ENCODE results near the gene F11.

F11 gene

GRCh38 chr4:186300659-186301390 lies 34.8 kb downstream of the F11 start:
- H3K27ac ChIP-seq: no peak overlapping the region
- H4K20me1 ChIP-seq (ENCODE audit: insufficient read depth): no peaks in the 10 kb centered on the region
- H3K4me2 ChIP-seq: no peak overlapping the region
- no peak overlapping the region for H3K9ac ChIP-seq
- no peak for TF ChIP-seq CTCF (conservative IDR thresholded peaks at IDR 0.05; ENCODE audit: low read depth, low read length)
- H2AFZ ChIP-seq (ENCODE audit: low read depth): no peak overlapping the region
- H3K4me3 ChIP-seq (IDR thresholded peaks at IDR 0.05; ENCODE audit: insufficient read depth, low read depth, low read length): no peak overlapping the region
- no peaks in the 10 kb centered on the region for H3K4me1 ChIP-seq (ENCODE audit: low read depth, poor library complexity, severe bottlenecking)
- no peaks in the 10 kb centered on the region for H3K79me2 ChIP-seq (ENCODE audit: insufficient read depth, low read depth)
- no peaks in the 10 kb centered on the region for H3K36me3 ChIP-seq (ENCODE audit: insufficient read depth)
- H3K27me3 ChIP-seq (ENCODE audit: insufficient read depth, low read depth): no peaks in the 10 kb centered on the region

- H3K27ac ChIP-seq: no peak overlapping the region
- no peaks in the 10 kb centered on the region for H3K79me2 ChIP-seq (ENCODE audit: insufficient read depth, low read depth)
- no peaks in the 10 kb centered on the region for H3K36me3 ChIP-seq (ENCODE audit: insufficient read depth)
- no peaks in the 10 kb centered on the region for H3K27me3 ChIP-seq (ENCODE audit: insufficient read depth, low read depth)
- H2AFZ ChIP-seq (ENCODE audit: low read depth): no peak overlapping the region
- no peak overlapping the region for H3K4me3 ChIP-seq (IDR thresholded peaks at IDR 0.05; ENCODE audit: insufficient read depth, low read depth, low read length)
- H3K9ac ChIP-seq: no peak overlapping the region
- no peak overlapping the region for H3K4me2 ChIP-seq
- H3K4me1 ChIP-seq (ENCODE audit: low read depth, poor library complexity, severe bottlenecking): no peaks in the 10 kb centered on the region
- no peaks in the 10 kb centered on the region for H4K20me1 ChIP-seq (ENCODE audit: insufficient read depth)
- TF ChIP-seq CTCF (conservative IDR thresholded peaks at IDR 0.05; ENCODE audit: low read depth, low read length): no peak
These were observed 38.2 kb downstream of the F11 start for GRCh38 chr4:186304216-186304615.

- Histone ChIP-seq H3K4me2 (no peak overlapping the region), H3K79me2 (ENCODE audit: insufficient read depth, low read depth) (no peaks in the 10 kb centered on the region), H4K20me1 (ENCODE audit: insufficient read depth) (no peaks in the 10 kb centered on the region), H3K27ac (no peak overlapping the region), H3K4me3 (IDR thresholded peaks at IDR 0.05; ENCODE audit: insufficient read depth, low read depth, low read length) (no peak overlapping the region), H3K27me3 (ENCODE audit: insufficient read depth, low read depth) (no peaks in the 10 kb centered on the region), H3K4me1 (ENCODE audit: low read depth, poor library complexity, severe bottlenecking) (no peaks in the 10 kb centered on the region), H3K36me3 (ENCODE audit: insufficient read depth) (no peaks in the 10 kb centered on the region), H2AFZ (ENCODE audit: low read depth) (no peak overlapping the region), H3K9ac (no peak overlapping the region)
- no peak for TF ChIP-seq CTCF (conservative IDR thresholded peaks at IDR 0.05; ENCODE audit: low read depth, low read length)
These were observed 39.0 kb downstream of the F11 start for GRCh38 chr4:186304866-186305505.

GRCh38 chr4:186307497-186307896 lies 41.5 kb downstream of the F11 start:
- Histone ChIP-seq H2AFZ (ENCODE audit: low read depth) (no peak overlapping the region), H3K4me1 (ENCODE audit: low read depth, poor library complexity, severe bottlenecking) (no peaks in the 10 kb centered on the region), H3K9ac (no peak overlapping the region), H3K27ac (no peak overlapping the region), H3K27me3 (ENCODE audit: insufficient read depth, low read depth) (no peaks in the 10 kb centered on the region), H3K36me3 (ENCODE audit: insufficient read depth) (no peaks in the 10 kb centered on the region), H4K20me1 (ENCODE audit: insufficient read depth) (no peaks in the 10 kb centered on the region), H3K79me2 (ENCODE audit: insufficient read depth, low read depth) (no peaks in the 10 kb centered on the region), H3K4me3 (IDR thresholded peaks at IDR 0.05; ENCODE audit: insufficient read depth, low read depth, low read length) (no peak overlapping the region), H3K4me2 (no peak overlapping the region)
- no peak for TF ChIP-seq CTCF (conservative IDR thresholded peaks at IDR 0.05; ENCODE audit: low read depth, low read length)
